D721Med (cell line): Measurements from ENCODE around the gene RHOH.
"Not testable (repeated sequence)": the region's sequence is repeated elsewhere in the genome, so short reads cannot be mapped to it uniquely, and the experiment has no call there.

Experiments used
- DNase-seq: peaks from one replicate; pipeline ENCODE4 v3.0.0; 2011; ENCODE audit warnings: low spot score; ENCODE audit not compliant: insufficient read length
- FAIRE-seq: peaks from 2 replicates; lab custom pipeline; 2011; peaks lifted over from hg19 to GRCh38; lab: Jason Lieb, UNC
- CTCF ChIP-seq: IDR thresholded peaks from 2 replicates; pipeline ENCODE4 v1.5.1; 2012; ENCODE audit warnings: mild to moderate bottlenecking, control low read depth; ENCODE audit not compliant: insufficient read depth; ENCODE audit errors: missing control alignments

Gene RHOH

GRCh38 chr4:40294339-40294738, 97.5 kb downstream of the RHOH start:
- no peak for FAIRE-seq
- no peak for TF ChIP-seq CTCF
- no peak for DNase-seq

- not testable (repeated sequence) for DNase-seq, FAIRE-seq
Measured at GRCh38 chr4:40295030-40295429, 98.2 kb downstream of the RHOH start.

- FAIRE-seq (no peak), DNase-seq (no peak)
- TF ChIP-seq CTCF, result no peak
Measured at GRCh38 chr4:40295572-40295971, 98.7 kb downstream of the RHOH start.
